Activated naive CD4-positive, alpha-beta T cell treated with anti-CD3 and anti-CD28 coated beads, Interleukin-2, amount 50 U/mL, for 24 hours (primary cell): Measurements from ENCODE around the gene CHRNB1.

ENCODE experiments used
- H3K27ac Mint-ChIP-seq: one replicate; pipeline ENCODE4 v1.8.0; 2021; ENCODE audit warnings: mild to moderate bottlenecking, mixed read lengths
- H3K27me3 Mint-ChIP-seq: one replicate; pipeline ENCODE4 v1.8.0; 2021; ENCODE audit warnings: mixed read lengths
- H3K36me3 Mint-ChIP-seq: one replicate; pipeline ENCODE4 v1.8.0; 2021; ENCODE audit warnings: mixed read lengths
- H3K4me1 Mint-ChIP-seq: one replicate; pipeline ENCODE4 v1.8.0; 2021; ENCODE audit warnings: mixed read lengths
- H3K4me3 Mint-ChIP-seq: one replicate; pipeline ENCODE4 v1.8.0; 2021; ENCODE audit warnings: mild to moderate bottlenecking, mixed read lengths
- H3K9me3 Mint-ChIP-seq: one replicate; pipeline ENCODE4 v1.8.0; 2021; ENCODE audit warnings: mixed read lengths

Gene CHRNB1

GRCh38 chr17:7499161-7499560 is 54.3 kb downstream of the CHRNB1 start:
- peaks cover 26% of the 10 kb centered on the region for H3K36me3 Mint-ChIP-seq
- H3K27ac Mint-ChIP-seq, result no peak overlapping the region
- peaks cover under 1% of the 10 kb centered on the region for H3K4me1 Mint-ChIP-seq
- no peaks in the 10 kb centered on the region for H3K27me3 Mint-ChIP-seq
- H3K4me3 Mint-ChIP-seq, result no peak overlapping the region
- no peaks in the 10 kb centered on the region for H3K9me3 Mint-ChIP-seq

DNA sequence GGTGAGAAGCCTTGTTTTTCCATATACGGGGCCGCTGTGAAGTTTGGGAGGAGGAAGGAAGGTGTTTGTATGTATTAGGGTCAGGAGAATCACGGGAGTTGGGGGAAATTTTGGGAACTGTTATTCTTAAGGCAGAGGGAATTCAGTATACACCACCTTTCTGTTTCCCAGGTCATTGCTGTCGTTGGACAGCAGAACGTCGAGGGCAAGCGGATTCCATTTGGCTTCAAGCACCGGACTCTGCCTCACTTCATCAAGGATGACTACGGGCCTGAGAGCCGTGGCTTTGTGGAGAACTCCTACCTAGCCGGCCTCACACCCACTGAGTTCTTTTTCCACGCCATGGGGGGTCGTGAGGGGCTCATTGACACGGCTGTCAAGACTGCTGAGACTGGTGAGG is 56.9 kb downstream of the CHRNB1 start:
- Mint-ChIP-seq H3K4me1 (no peaks in the 10 kb centered on the region), H3K36me3 (peaks cover 25% of the 10 kb centered on the region), H3K27ac (no peak overlapping the region), H3K4me3 (no peak overlapping the region), H3K27me3 (no peaks in the 10 kb centered on the region), H3K9me3 (no peaks in the 10 kb centered on the region)

- Mint-ChIP-seq H3K4me3 (no peak overlapping the region), H3K4me1 (no peaks in the 10 kb centered on the region), H3K27me3 (no peaks in the 10 kb centered on the region), H3K36me3 (peaks cover 21% of the 10 kb centered on the region), H3K27ac (peak overlapping the region; percentile 74), H3K9me3 (no peaks in the 10 kb centered on the region)
Measured at GRCh38 chr17:7502171-7502847, 57.4 kb downstream of the CHRNB1 start.

DNA sequence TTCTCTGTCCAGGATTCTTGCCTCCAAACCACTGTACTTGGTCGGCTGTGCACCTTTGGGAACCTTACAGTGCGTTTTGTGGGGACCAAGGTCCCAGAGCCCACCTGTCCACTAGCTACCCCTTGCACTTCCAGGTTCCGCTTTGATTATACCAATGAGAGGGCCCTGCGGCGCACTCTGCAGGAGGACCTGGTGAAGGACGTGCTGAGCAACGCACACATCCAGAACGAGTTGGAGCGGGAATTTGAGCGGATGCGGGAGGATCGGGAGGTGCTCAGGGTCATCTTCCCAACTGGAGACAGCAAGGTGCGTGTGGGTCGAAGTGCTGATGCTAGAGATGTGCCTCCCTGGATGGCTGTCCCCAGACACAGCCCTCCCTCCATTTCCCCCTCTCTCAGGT is 58.1 kb downstream of the CHRNB1 start:
- Mint-ChIP-seq H3K4me1 (no peaks in the 10 kb centered on the region), H3K9me3 (no peaks in the 10 kb centered on the region), H3K27me3 (no peaks in the 10 kb centered on the region), H3K36me3 (peaks cover 21% of the 10 kb centered on the region), H3K27ac (no peak overlapping the region), H3K4me3 (no peak overlapping the region)

DNA sequence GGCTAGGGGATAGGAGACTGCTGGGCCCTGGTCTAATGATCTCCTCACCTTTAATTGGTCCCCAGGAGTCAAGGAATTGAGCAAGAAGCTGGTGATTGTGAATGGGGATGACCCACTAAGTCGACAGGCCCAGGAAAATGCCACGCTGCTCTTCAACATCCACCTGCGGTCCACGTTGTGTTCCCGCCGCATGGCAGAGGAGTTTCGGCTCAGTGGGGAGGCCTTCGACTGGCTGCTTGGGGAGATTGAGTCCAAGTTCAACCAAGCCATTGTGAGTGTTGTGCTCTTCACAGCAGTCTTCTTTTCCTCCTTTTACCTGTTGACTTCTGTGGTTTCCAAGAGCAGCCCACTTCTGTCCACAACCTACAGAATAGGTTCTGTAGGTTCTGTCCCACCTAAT is 58.7 kb downstream of the CHRNB1 start:
- H3K36me3 Mint-ChIP-seq, result peaks cover 21% of the 10 kb centered on the region
- H3K27ac Mint-ChIP-seq, result no peak overlapping the region
- no peaks in the 10 kb centered on the region for H3K9me3 Mint-ChIP-seq

More for the DNA sequence above, 58.7 kb downstream of the CHRNB1 start:
- Mint-ChIP-seq H3K4me1 (no peaks in the 10 kb centered on the region), H3K27me3 (no peaks in the 10 kb centered on the region), H3K4me3 (no peak overlapping the region)
